Coronary artery (tissue), 2 donors: ENCODE data around the gene FNDC7.
"Not testable (repeated sequence)": the region's sequence is repeated elsewhere in the genome, so short reads cannot be mapped to it uniquely, and the experiment has no call there.

Experiments
- DNase-seq: peaks from one replicate; pipeline ENCODE4 v3.0.0-alpha.2; 2017; ENCODE audit warnings: low spot score
- H3K27ac ChIP-seq, 2 donors: fragments of 200-600 bp; sonication (generic); one replicate each; pipeline ENCODE4 v1.5.1; 2016 to 2019
- H3K4me3 ChIP-seq: fragments of 200-600 bp; sonication (generic); 2 replicates; pipeline ENCODE4 v1.5.1; 2016; ENCODE audit warnings: mild to moderate bottlenecking, moderate library complexity
- CTCF ChIP-seq: fragments of 200-600 bp; sonication (generic); IDR thresholded peaks from one replicate; pipeline ENCODE4 v1.5.1; 2019; ENCODE audit warnings: antibody characterized with exemption

The FNDC7 gene

DNA sequence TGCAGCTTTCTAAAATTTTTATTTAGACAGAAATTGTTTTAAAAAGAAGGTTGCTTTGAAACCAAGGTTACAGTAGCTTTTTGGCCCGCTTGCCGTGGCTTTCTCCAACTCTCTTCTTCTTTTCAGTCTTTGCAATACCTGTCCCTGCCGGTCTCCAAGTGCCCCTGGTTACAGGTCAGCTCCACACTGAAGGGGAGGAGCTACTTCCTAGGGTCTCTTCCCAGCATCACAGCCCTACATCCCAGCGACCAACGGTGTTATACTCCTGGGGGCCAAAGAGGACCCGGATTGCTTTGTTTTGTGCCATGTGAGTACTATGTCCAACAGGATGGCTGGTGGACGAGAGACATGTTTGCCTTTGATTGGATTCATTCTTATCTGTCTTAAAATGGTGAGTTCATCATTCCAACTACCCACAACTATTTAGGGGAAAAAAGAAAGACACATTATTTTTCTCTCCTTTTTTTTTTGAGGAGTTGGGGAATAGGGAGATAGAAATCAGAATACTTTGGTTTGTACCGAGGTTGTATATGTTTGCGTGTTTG is at the start of gene FNDC7:
TSS of gene FNDC7 (plus strand) at position 303 of the 545 bp plus-strand sequence. CDS start at position 329, 26 bp downstream.
- no peak for DNase-seq
- Histone ChIP-seq H3K4me3 (no peak within 1 kb of the TSS), H3K27ac (no peak within 1 kb of the TSS)
- TF ChIP-seq CTCF: no peak

GRCh38 chr1:108663074-108663473 is 49.6 kb upstream of the FNDC7 start:
- no peak for DNase-seq
- no peak for TF ChIP-seq CTCF
- Histone ChIP-seq H3K27ac (no peak overlapping the region), H3K4me3 (no peak overlapping the region)

- TF ChIP-seq CTCF: no peak
- H3K4me3 ChIP-seq: no peak overlapping the region
- no peak overlapping the region for H3K27ac ChIP-seq
- DNase-seq: no peak
Observed at GRCh38 chr1:108664481-108664880, 48.2 kb upstream of the FNDC7 start.

DNA sequence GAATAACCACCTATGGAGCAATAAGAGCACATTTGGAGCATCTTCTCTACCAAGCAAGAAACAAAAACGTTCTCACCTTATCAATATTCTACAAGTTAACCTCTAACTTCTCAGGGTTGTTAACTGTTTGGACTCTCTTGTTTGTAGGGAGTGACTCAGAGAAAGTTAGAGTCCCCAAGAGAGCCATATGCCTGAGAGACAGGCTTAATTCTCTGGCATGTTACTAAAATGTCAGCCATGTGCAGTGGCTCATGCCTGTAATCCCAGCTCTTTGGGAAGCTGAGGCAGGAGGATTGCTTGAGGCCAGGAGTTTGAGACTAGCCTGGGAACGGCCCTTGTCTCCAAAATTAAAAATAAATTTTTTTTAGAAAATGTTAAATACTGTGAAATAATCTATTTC is 47.6 kb upstream of the FNDC7 start:
- no peak overlapping the region for H3K27ac ChIP-seq
- no peak for TF ChIP-seq CTCF
- DNase-seq: no peak
- H3K4me3 ChIP-seq: no peak overlapping the region

- DNase-seq: no peak
- H3K27ac ChIP-seq: no peak overlapping the region
Observed at GRCh38 chr1:108665771-108666170, 46.9 kb upstream of the FNDC7 start.

GRCh38 chr1:108667422-108667821 is 45.3 kb upstream of the FNDC7 start:
- DNase-seq, H3K4me3 ChIP-seq, H3K27ac ChIP-seq: not testable (repeated sequence)

More at GRCh38 chr1:108665771-108666170, 46.9 kb upstream of the FNDC7 start:
- H3K4me3 ChIP-seq: no peak overlapping the region
- no peak for TF ChIP-seq CTCF

GRCh38 chr1:108668777-108669176 is 43.9 kb upstream of the FNDC7 start:
- TF ChIP-seq CTCF: no peak
- Histone ChIP-seq H3K4me3 (no peak overlapping the region), H3K27ac (no peak overlapping the region)
- no peak for DNase-seq

GRCh38 chr1:108669679-108670078 is 43.0 kb upstream of the FNDC7 start:
- no peak for DNase-seq
- Histone ChIP-seq H3K27ac (no peak overlapping the region), H3K4me3 (no peak overlapping the region)
- TF ChIP-seq CTCF: no peak
